Measurements from ENCODE around the gene LTBP1. TPM values are rescaled to one million over a fixed set of nuclear protein-coding genes. Genes with fewer than 3 reads are reported as not detected.

The LTBP1 gene
- total RNA-seq, 3 donors from 2014 or later (not counting 1 experiment from before 2014, with no cell fraction given), result 1.7 to 4.7 (median 3.5) TPM

- H3K27me3 Mint-ChIP-seq (ENCODE audit: low read depth in 2 of 2), result peaks cover 14 to 33% of the 10 kb centered on the region in 2 donors
- DNase-seq (no peak), ATAC-seq (no peak)
- H3K36me3 Mint-ChIP-seq, result no peaks in the 10 kb centered on the region
- Histone ChIP-seq H3K4me1 (ENCODE audit: control insufficient read depth, insufficient read depth, low read length) (no peaks in the 10 kb centered on the region), H3K9me3 (ENCODE audit: control insufficient read depth, insufficient read depth, low read length) (no peaks in the 10 kb centered on the region), H3K27ac (ENCODE audit: low read length) (no peak overlapping the region), H3K27me3 (ENCODE audit: control insufficient read depth, insufficient read depth, low read length) (no peaks in the 10 kb centered on the region), H3K36me3 (ENCODE audit: control insufficient read depth, insufficient read depth, low read length) (no peaks in the 10 kb centered on the region), H3K4me3 (ENCODE audit: low read length) (no peak overlapping the region)
- WGBS (ENCODE audit: insufficient coverage), result 89% methylated on average over 1 of the region's 2 CpGs
- TF ChIP-seq CTCF (IDR thresholded peaks at IDR 0.05), result no peak
- H3K4me3 Mint-ChIP-seq, result no peak overlapping the region
- H3K4me1 Mint-ChIP-seq, result no peaks in the 10 kb centered on the region
- H3K27ac Mint-ChIP-seq, result no peak overlapping the region
- intact Hi-C loops (cut with micrococcal nuclease), result no loop called here
- peaks cover 0 to 2% of the 10 kb centered on the region in 2 donors for H3K9me3 Mint-ChIP-seq
Observed at GRCh38 chr2:33023728-33024500, 77.2 kb downstream of the LTBP1 start.

- Histone ChIP-seq H3K27ac (ENCODE audit: low read length) (no peak overlapping the region), H3K4me1 (ENCODE audit: control insufficient read depth, insufficient read depth, low read length) (no peaks in the 10 kb centered on the region), H3K9me3 (ENCODE audit: control insufficient read depth, insufficient read depth, low read length) (no peaks in the 10 kb centered on the region), H3K36me3 (ENCODE audit: control insufficient read depth, insufficient read depth, low read length) (no peaks in the 10 kb centered on the region), H3K27me3 (ENCODE audit: control insufficient read depth, insufficient read depth, low read length) (no peaks in the 10 kb centered on the region), H3K4me3 (ENCODE audit: low read length) (no peak overlapping the region)
- DNase-seq, result no peak
- 79% methylated on average over 2 of the region's 2 CpGs for WGBS (ENCODE audit: insufficient coverage)
- peaks cover 14 to 33% of the 10 kb centered on the region in 2 donors for H3K27me3 Mint-ChIP-seq (ENCODE audit: low read depth in 2 of 2)
- TF ChIP-seq CTCF (IDR thresholded peaks at IDR 0.05), result no peak
- H3K4me3 Mint-ChIP-seq, result no peak overlapping the region
- ATAC-seq, result no peak
- intact Hi-C loops (cut with micrococcal nuclease), result no loop called here
- H3K27ac Mint-ChIP-seq, result no peak overlapping the region
- no peaks in the 10 kb centered on the region for H3K4me1 Mint-ChIP-seq
- no peaks in the 10 kb centered on the region for H3K36me3 Mint-ChIP-seq
- H3K9me3 Mint-ChIP-seq, result peaks cover 0 to 2% of the 10 kb centered on the region in 2 donors
Observed at GRCh38 chr2:33024758-33025157, 78.0 kb downstream of the LTBP1 start.

- WGBS (ENCODE audit: insufficient coverage), result 96% methylated on average over 3 of the region's 3 CpGs
- Histone ChIP-seq H3K36me3 (ENCODE audit: control insufficient read depth, insufficient read depth, low read length) (no peaks in the 10 kb centered on the region), H3K4me3 (ENCODE audit: low read length) (no peak overlapping the region), H3K27me3 (ENCODE audit: control insufficient read depth, insufficient read depth, low read length) (no peaks in the 10 kb centered on the region), H3K9me3 (ENCODE audit: control insufficient read depth, insufficient read depth, low read length) (no peaks in the 10 kb centered on the region), H3K27ac (ENCODE audit: low read length) (no peak overlapping the region), H3K4me1 (ENCODE audit: control insufficient read depth, insufficient read depth, low read length) (no peaks in the 10 kb centered on the region)
- Mint-ChIP-seq H3K27me3 (ENCODE audit: low read depth in 2 of 2) (peaks cover 0 to 6% of the 10 kb centered on the region in 2 donors), H3K36me3 (no peaks in the 10 kb centered on the region), H3K4me1 (no peaks in the 10 kb centered on the region), H3K9me3 (peaks cover 0 to 2% of the 10 kb centered on the region in 2 donors), H3K4me3 (no peak overlapping the region), H3K27ac (no peak overlapping the region)
- no peak for TF ChIP-seq CTCF (IDR thresholded peaks at IDR 0.05)
- intact Hi-C loops (cut with micrococcal nuclease), result no loop called here
- no peak for DNase-seq
- ATAC-seq, result no peak
Observed at GRCh38 chr2:33029459-33029858, 82.7 kb downstream of the LTBP1 start.

- WGBS (ENCODE audit: insufficient coverage), result 83% methylated on average over 3 of the region's 4 CpGs
- ATAC-seq, result no peak
- H3K36me3 Mint-ChIP-seq, result no peaks in the 10 kb centered on the region
- TF ChIP-seq CTCF (IDR thresholded peaks at IDR 0.05), result no peak
- no peaks in the 10 kb centered on the region for H3K36me3 ChIP-seq (ENCODE audit: control insufficient read depth, insufficient read depth, low read length)
- H3K4me3 ChIP-seq (ENCODE audit: low read length), result no peak overlapping the region
- no peak for DNase-seq
- H3K9me3 ChIP-seq (ENCODE audit: control insufficient read depth, insufficient read depth, low read length), result no peaks in the 10 kb centered on the region
- H3K9me3 Mint-ChIP-seq, result peaks cover 0 to 2% of the 10 kb centered on the region in 2 donors
- H3K4me1 Mint-ChIP-seq, result no peaks in the 10 kb centered on the region
- H3K27me3 Mint-ChIP-seq (ENCODE audit: low read depth in 2 of 2), result peaks cover 0 to 6% of the 10 kb centered on the region in 2 donors
- no peak overlapping the region for H3K27ac ChIP-seq (ENCODE audit: low read length)
- intact Hi-C loops (cut with micrococcal nuclease), result no loop called here
- H3K4me3 Mint-ChIP-seq, result no peak overlapping the region
- no peaks in the 10 kb centered on the region for H3K27me3 ChIP-seq (ENCODE audit: control insufficient read depth, insufficient read depth, low read length)
- no peaks in the 10 kb centered on the region for H3K4me1 ChIP-seq (ENCODE audit: control insufficient read depth, insufficient read depth, low read length)
- no peak overlapping the region for H3K27ac Mint-ChIP-seq
Observed at GRCh38 chr2:33029926-33030325, 83.2 kb downstream of the LTBP1 start.

Measured in natural killer cell (primary cell).